H9 (cell line): ENCODE data around the gene GAPT. TPM values are rescaled to one million over a fixed set of nuclear protein-coding genes. Genes with fewer than 3 reads are reported as not detected.

Source experiments
- DNase-seq: peaks from one replicate; pipeline ENCODE4 v3.0.0-alpha.2; 2017
- H2AFZ ChIP-seq: one replicate; pipeline ENCODE4 v1.6.1; 2013; ENCODE audit warnings: mild to moderate bottlenecking, low read length, control low read depth, moderate library complexity
- H2AK5ac ChIP-seq: 2 replicates; pipeline ENCODE4 v1.6.1; 2013; ENCODE audit warnings: low read length, control low read depth, mixed read lengths; ENCODE audit not compliant: insufficient read length
- H2BK120ac ChIP-seq: one replicate; pipeline ENCODE4 v1.6.1; 2013; ENCODE audit warnings: low read depth, mild to moderate bottlenecking, low read length, control low read depth, inconsistent platforms; ENCODE audit not compliant: poor library complexity, severe bottlenecking
- H2BK12ac ChIP-seq: 2 replicates; pipeline ENCODE4 v1.6.1; 2013; ENCODE audit warnings: low read length, control low read depth, mixed read lengths, low read depth; ENCODE audit not compliant: insufficient read length
- H2BK15ac ChIP-seq: 2 replicates; pipeline ENCODE4 v1.6.1; 2013; ENCODE audit warnings: low read depth, low read length, control low read depth
- H2BK20ac ChIP-seq: one replicate; pipeline ENCODE4 v1.6.1; 2013; ENCODE audit warnings: low read depth, mild to moderate bottlenecking, low read length, control low read depth, inconsistent platforms; ENCODE audit not compliant: poor library complexity, severe bottlenecking
- H2BK5ac ChIP-seq: 2 replicates; pipeline ENCODE4 v1.6.1; 2013; ENCODE audit warnings: low read length, control low read depth, mixed read lengths; ENCODE audit not compliant: insufficient read length
- H3K14ac ChIP-seq: 2 replicates; pipeline ENCODE4 v1.6.1; 2013; ENCODE audit warnings: low read length, control low read depth; ENCODE audit not compliant: insufficient read depth
- H3K18ac ChIP-seq: 2 replicates; pipeline ENCODE4 v1.6.1; 2013; ENCODE audit warnings: low read depth, mild to moderate bottlenecking, mixed read lengths, low read length, control low read depth; ENCODE audit not compliant: insufficient read length
- H3K23ac ChIP-seq: 2 replicates; pipeline ENCODE4 v1.6.1; 2013; ENCODE audit warnings: low read length, control low read depth, mixed read lengths, low read depth; ENCODE audit not compliant: insufficient read length
- H3K23me2 ChIP-seq: 2 replicates; pipeline ENCODE4 v1.6.1; 2013; ENCODE audit warnings: low read depth, mild to moderate bottlenecking, mixed read lengths, low read length, control low read depth; ENCODE audit not compliant: insufficient read length, poor library complexity, severe bottlenecking
- H3K27ac ChIP-seq: 2 replicates; pipeline ENCODE4 v1.5.1; 2013; ENCODE audit warnings: low read length, control low read depth, mixed read lengths, low read depth; ENCODE audit not compliant: insufficient read length
- H3K27me3 ChIP-seq: 2 replicates; pipeline ENCODE4 v1.6.1; 2013; ENCODE audit warnings: low read length, control low read depth, inconsistent platforms; ENCODE audit not compliant: insufficient read depth
- H3K4ac ChIP-seq: 2 replicates; pipeline ENCODE4 v1.6.1; 2013; ENCODE audit warnings: low read depth, mild to moderate bottlenecking, control low read depth, inconsistent platforms, low read length, moderate library complexity
- H3K4me1 ChIP-seq: 2 replicates; pipeline ENCODE4 v1.6.1; 2013; ENCODE audit warnings: low read length, control low read depth, inconsistent platforms; ENCODE audit not compliant: insufficient read depth
- H3K4me2 ChIP-seq: 2 replicates; pipeline ENCODE4 v1.6.1; 2013; ENCODE audit warnings: low read length, control low read depth, mixed read lengths; ENCODE audit not compliant: insufficient read length, insufficient read depth
- H3K56ac ChIP-seq: 2 replicates; pipeline ENCODE4 v1.6.1; 2013; ENCODE audit warnings: low read depth, mild to moderate bottlenecking, mixed read lengths, low read length, control low read depth; ENCODE audit not compliant: insufficient read length
- H3K79me1 ChIP-seq: 2 replicates; pipeline ENCODE4 v1.6.1; 2013; ENCODE audit warnings: low read depth, mild to moderate bottlenecking, moderate library complexity, low read length, control low read depth, inconsistent platforms; ENCODE audit not compliant: insufficient read depth, poor library complexity, severe bottlenecking
- H3K79me2 ChIP-seq: 2 replicates; pipeline ENCODE4 v1.6.1; 2013; ENCODE audit warnings: low read length, control low read depth, inconsistent platforms; ENCODE audit not compliant: insufficient read depth
- H3K9ac ChIP-seq: 2 replicates; pipeline ENCODE4 v1.6.1; 2013; ENCODE audit warnings: low read length, control low read depth, mixed read lengths; ENCODE audit not compliant: insufficient read length; ENCODE audit errors: extremely low read depth
- H3K9me3 ChIP-seq: one replicate; pipeline ENCODE4 v1.6.1; 2013; ENCODE audit warnings: low read depth, low read length, inconsistent platforms; ENCODE audit not compliant: control insufficient read depth
- H3T11ph ChIP-seq: one replicate; pipeline ENCODE4 v1.6.1; 2013; ENCODE audit warnings: mild to moderate bottlenecking, low read length, control low read depth, inconsistent platforms
- H4K20me1 ChIP-seq: one replicate; pipeline ENCODE4 v1.6.1; 2013; ENCODE audit not compliant: control insufficient read depth, insufficient read length, insufficient read depth
- H4K5ac ChIP-seq: 2 replicates; pipeline ENCODE4 v1.6.1; 2013; ENCODE audit warnings: low read depth, mild to moderate bottlenecking, mixed read lengths, low read length, control low read depth; ENCODE audit not compliant: insufficient read length
- H4K8ac ChIP-seq: replicated peaks from 2 replicates; pipeline ENCODE4 v1.6.1; 2013; ENCODE audit warnings: low read length, control low read depth, mixed read lengths, low read depth; ENCODE audit not compliant: insufficient read length
- H4K91ac ChIP-seq: 2 replicates; pipeline ENCODE4 v1.6.1; 2013; ENCODE audit warnings: low read depth, mild to moderate bottlenecking, moderate library complexity, mixed read lengths, low read length, control low read depth; ENCODE audit not compliant: insufficient read length
- H3K27ac Mint-ChIP-seq, 3 experiments: 2 replicates in 2 of 3; 3 replicates in 1 of 3; pipeline ENCODE4 v1.8.0; 2020 to 2021; ENCODE audit warnings: mixed read lengths in 3 of 3, mild to moderate bottlenecking in 1 of 3, moderate library complexity in 1 of 3
- H3K27me3 Mint-ChIP-seq: 2 replicates; pipeline ENCODE4 v1.8.0; 2021; ENCODE audit warnings: low read depth, mild to moderate bottlenecking, moderate library complexity, mixed read lengths
- H3K36me3 Mint-ChIP-seq, 3 experiments: 2 replicates in 2 of 3; 3 replicates in 1 of 3; pipeline ENCODE4 v1.8.0; 2020 to 2021; ENCODE audit warnings: low read depth in 3 of 3, mixed read lengths in 3 of 3; ENCODE audit not compliant: insufficient read depth in 1 of 3
- H3K4me1 Mint-ChIP-seq, 2 experiments: 2 replicates each; pipeline ENCODE4 v1.8.0; 2020; ENCODE audit warnings: mixed read lengths in 2 of 2
- H3K4me3 Mint-ChIP-seq, 2 experiments: 2 replicates in 1 of 2; 3 replicates in 1 of 2; pipeline ENCODE4 v1.8.0; 2020 to 2021; ENCODE audit warnings: mild to moderate bottlenecking in 2 of 2, mixed read lengths in 2 of 2, moderate library complexity in 1 of 2
- H3K9me3 Mint-ChIP-seq, 2 experiments: 2 replicates in 1 of 2; 3 replicates in 1 of 2; pipeline ENCODE4 v1.8.0; 2020; ENCODE audit warnings: mild to moderate bottlenecking in 2 of 2, mixed read lengths in 2 of 2, moderate library complexity in 1 of 2
- WGBS: extraction: QIAGEN DNeasy Blood & Tissue Kit; methylation state at CpG from one replicate; pipeline ENCODE4 v1.1.7; 2013; ENCODE audit warnings: missing lambda C conversion rate, low lambda C conversion rate, mixed read lengths; ENCODE audit not compliant: insufficient read length; ENCODE audit errors: extremely low coverage; 5-methylcytosine and 5-hydroxymethylcytosine counted together
- total RNA-seq: library from RNA; stranded (reverse); gene quantifications from 2 replicates; pipeline ENCODE4 v1.2.1, GENCODE V29; 2021
- TF ChIP-seq, protein P1 (sequence below): fragments of 200-600 bp; sonication (generic); conservative IDR thresholded peaks from 3 replicates; pipeline ENCODE4 v1.8.0; 2021; ENCODE audit warnings: antibody characterized with exemption, mild to moderate bottlenecking

Gene GAPT
- total RNA-seq, 1 experiment from 2014 or later = not detected

DNA sequence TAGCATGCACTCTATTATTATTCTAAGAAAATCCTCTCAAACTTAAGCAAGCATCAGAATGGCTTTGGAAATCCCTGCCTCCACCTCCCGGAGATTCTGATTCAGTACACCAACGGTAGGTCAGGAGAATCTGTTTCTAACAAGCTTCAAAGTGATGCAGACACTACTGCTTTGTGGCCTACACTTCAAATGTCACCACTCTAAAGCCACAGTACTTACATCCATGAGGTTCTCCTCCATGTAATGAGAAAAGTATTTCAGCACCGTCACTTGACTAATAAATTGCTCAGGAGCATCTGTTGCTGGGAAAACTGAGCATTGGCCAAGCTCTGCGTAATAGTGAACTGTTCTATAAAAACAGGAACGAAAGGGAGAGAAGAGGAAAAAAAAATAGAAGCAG lies 36.2 kb upstream of the GAPT start:
- H3K27me3 ChIP-seq = no peaks in the 10 kb centered on the region
- H2BK120ac ChIP-seq = no peak overlapping the region
- H3K4ac ChIP-seq = no peak overlapping the region
- no peaks in the 10 kb centered on the region for H3K4me1 ChIP-seq
- H2BK5ac ChIP-seq = no peak overlapping the region
- H3K79me1 ChIP-seq = no peaks in the 10 kb centered on the region
- TF ChIP-seq, protein P1, sequence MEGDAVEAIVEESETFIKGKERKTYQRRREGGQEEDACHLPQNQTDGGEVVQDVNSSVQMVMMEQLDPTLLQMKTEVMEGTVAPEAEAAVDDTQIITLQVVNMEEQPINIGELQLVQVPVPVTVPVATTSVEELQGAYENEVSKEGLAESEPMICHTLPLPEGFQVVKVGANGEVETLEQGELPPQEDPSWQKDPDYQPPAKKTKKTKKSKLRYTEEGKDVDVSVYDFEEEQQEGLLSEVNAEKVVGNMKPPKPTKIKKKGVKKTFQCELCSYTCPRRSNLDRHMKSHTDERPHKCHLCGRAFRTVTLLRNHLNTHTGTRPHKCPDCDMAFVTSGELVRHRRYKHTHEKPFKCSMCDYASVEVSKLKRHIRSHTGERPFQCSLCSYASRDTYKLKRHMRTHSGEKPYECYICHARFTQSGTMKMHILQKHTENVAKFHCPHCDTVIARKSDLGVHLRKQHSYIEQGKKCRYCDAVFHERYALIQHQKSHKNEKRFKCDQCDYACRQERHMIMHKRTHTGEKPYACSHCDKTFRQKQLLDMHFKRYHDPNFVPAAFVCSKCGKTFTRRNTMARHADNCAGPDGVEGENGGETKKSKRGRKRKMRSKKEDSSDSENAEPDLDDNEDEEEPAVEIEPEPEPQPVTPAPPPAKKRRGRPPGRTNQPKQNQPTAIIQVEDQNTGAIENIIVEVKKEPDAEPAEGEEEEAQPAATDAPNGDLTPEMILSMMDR = no peak
- no peak overlapping the region for H3K18ac ChIP-seq
- Mint-ChIP-seq H3K4me3 (no peak overlapping the region), H3K36me3 (peaks cover 3 to 51% (median 37%) of the 10 kb centered on the region in 3 experiments), H3K27me3 (no peaks in the 10 kb centered on the region; the same call in 1 of the 2 replicates), H3K27ac (no peak overlapping the region; a peak in 1 of 7 replicates), H3K4me1 (peaks cover 16 to 17% of the 10 kb centered on the region in 2 experiments), H3K9me3 (no peaks in the 10 kb centered on the region)
- H3K23me2 ChIP-seq = peaks cover 5% of the 10 kb centered on the region
- no peak for DNase-seq
- no peak overlapping the region for H3K4me2 ChIP-seq
- H3K79me2 ChIP-seq = peaks cover 2% of the 10 kb centered on the region; the same call in 1 of the 2 replicates
- H4K20me1 ChIP-seq = no peaks in the 10 kb centered on the region
- H2AFZ ChIP-seq = no peak overlapping the region
- H4K91ac ChIP-seq = no peak overlapping the region
- H3K23ac ChIP-seq = no peak overlapping the region
- H2BK20ac ChIP-seq = no peak overlapping the region
- no peak overlapping the region for H2BK12ac ChIP-seq
- no peak overlapping the region for H2BK15ac ChIP-seq
- no peak overlapping the region for H3K14ac ChIP-seq
- no peak overlapping the region for H3T11ph ChIP-seq
- H4K5ac ChIP-seq = no peak overlapping the region
- H2AK5ac ChIP-seq = no peak overlapping the region
- no CpG with 5 or more reads among the region's 5 CpGs for WGBS
- no peaks in the 10 kb centered on the region for H3K9me3 ChIP-seq
- H3K9ac ChIP-seq = no peak overlapping the region
- no peak overlapping the region for H3K56ac ChIP-seq
- H3K27ac ChIP-seq = no peak overlapping the region
- H4K8ac ChIP-seq = no peak overlapping the region
